H54 (cell line): ENCODE results near the gene ATF6.

Experiments
- DNase-seq: peaks from one replicate; pipeline ENCODE4 v3.0.0; 2011; ENCODE audit warnings: low spot score, mixed read lengths; ENCODE audit not compliant: insufficient read length
- FAIRE-seq: peaks from 3 replicates; lab custom pipeline; 2011; peaks lifted over from hg19 to GRCh38; lab: Jason Lieb, UNC
- POLR2A ChIP-seq: IDR thresholded peaks from 2 replicates; pipeline ENCODE4 v1.6.1; 2011; ENCODE audit warnings: low read depth, mild to moderate bottlenecking, low read length

ATF6 gene

GRCh38 chr1:161966067-161966466 is 199.9 kb downstream of the ATF6 start:
- FAIRE-seq (no peak), DNase-seq (no peak)

GRCh38 chr1:161970036-161970435 is 203.9 kb downstream of the ATF6 start:
- DNase-seq (no peak), FAIRE-seq (no peak)
- no peak for TF ChIP-seq POLR2A

More at GRCh38 chr1:161966067-161966466, 199.9 kb downstream of the ATF6 start:
- TF ChIP-seq POLR2A = no peak

GRCh38 chr1:161970633-161971032 is 204.5 kb downstream of the ATF6 start:
- DNase-seq = no peak
- no peak for FAIRE-seq
- no peak for TF ChIP-seq POLR2A

- no peak for TF ChIP-seq POLR2A
- FAIRE-seq (no peak), DNase-seq (no peak)
Measured at GRCh38 chr1:161972828-161973227, 206.7 kb downstream of the ATF6 start.

GRCh38 chr1:161973924-161974845 is 208.1 kb downstream of the ATF6 start:
- DNase-seq (no peak), FAIRE-seq (no peak)
- no peak for TF ChIP-seq POLR2A

- FAIRE-seq = no peak
- DNase-seq = no peak
- no peak for TF ChIP-seq POLR2A
Measured at GRCh38 chr1:161978011-161978790, 212.1 kb downstream of the ATF6 start.

- FAIRE-seq (no peak), DNase-seq (no peak)
- TF ChIP-seq POLR2A = no peak
Measured at GRCh38 chr1:161981126-161981525, 215.0 kb downstream of the ATF6 start.

GRCh38 chr1:161981735-161982506 is 215.8 kb downstream of the ATF6 start:
- no peak for TF ChIP-seq POLR2A
- no peak for FAIRE-seq
- DNase-seq = no peak

GRCh38 chr1:161982507-161982895 is 216.4 kb downstream of the ATF6 start:
- FAIRE-seq (no peak), DNase-seq (no peak)
- TF ChIP-seq POLR2A = no peak

- FAIRE-seq (no peak), DNase-seq (no peak)
- no peak for TF ChIP-seq POLR2A
Measured at GRCh38 chr1:161982917-161983316, 216.8 kb downstream of the ATF6 start.

GRCh38 chr1:161983725-161984124 is 217.6 kb downstream of the ATF6 start:
- DNase-seq = no peak
- FAIRE-seq = no peak
- no peak for TF ChIP-seq POLR2A

GRCh38 chr1:161985301-161985822 is 219.2 kb downstream of the ATF6 start:
- no peak for TF ChIP-seq POLR2A
- FAIRE-seq = no peak
- no peak for DNase-seq

- TF ChIP-seq POLR2A = no peak
- DNase-seq = no peak
Measured at GRCh38 chr1:161986328-161986727, 220.2 kb downstream of the ATF6 start.

More at GRCh38 chr1:161986328-161986727, 220.2 kb downstream of the ATF6 start:
- no peak for FAIRE-seq
